ENCODE results near the gene CHEK2. TPM values are rescaled to one million over a fixed set of nuclear protein-coding genes. Genes with fewer than 3 reads are reported as not detected.

CHEK2 gene
- total RNA-seq, 4 donors from 2014 or later = 2.6 to 14.4 (median 5.8) TPM

DNA sequence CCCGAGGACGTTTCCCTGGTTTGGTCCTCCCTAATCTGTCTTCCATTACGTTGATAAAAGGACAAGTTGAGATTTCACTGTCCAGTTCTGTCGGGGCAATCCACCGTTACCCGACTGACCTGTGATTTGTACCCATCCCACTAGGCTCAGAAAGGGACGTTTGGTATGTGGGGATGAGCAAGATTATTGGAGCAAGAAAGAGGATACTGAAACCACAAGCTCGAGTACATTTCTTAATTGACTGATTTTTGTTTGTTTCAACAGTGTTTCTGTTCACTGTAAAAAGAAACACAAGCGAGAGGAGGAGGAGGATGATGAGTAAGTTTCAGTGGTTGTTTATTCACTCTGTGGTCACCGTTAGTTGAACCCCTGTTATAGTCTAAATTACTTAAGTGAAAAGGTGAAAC lies 31.8 kb upstream of the CHEK2 start:
- TF ChIP-seq, protein P1, sequence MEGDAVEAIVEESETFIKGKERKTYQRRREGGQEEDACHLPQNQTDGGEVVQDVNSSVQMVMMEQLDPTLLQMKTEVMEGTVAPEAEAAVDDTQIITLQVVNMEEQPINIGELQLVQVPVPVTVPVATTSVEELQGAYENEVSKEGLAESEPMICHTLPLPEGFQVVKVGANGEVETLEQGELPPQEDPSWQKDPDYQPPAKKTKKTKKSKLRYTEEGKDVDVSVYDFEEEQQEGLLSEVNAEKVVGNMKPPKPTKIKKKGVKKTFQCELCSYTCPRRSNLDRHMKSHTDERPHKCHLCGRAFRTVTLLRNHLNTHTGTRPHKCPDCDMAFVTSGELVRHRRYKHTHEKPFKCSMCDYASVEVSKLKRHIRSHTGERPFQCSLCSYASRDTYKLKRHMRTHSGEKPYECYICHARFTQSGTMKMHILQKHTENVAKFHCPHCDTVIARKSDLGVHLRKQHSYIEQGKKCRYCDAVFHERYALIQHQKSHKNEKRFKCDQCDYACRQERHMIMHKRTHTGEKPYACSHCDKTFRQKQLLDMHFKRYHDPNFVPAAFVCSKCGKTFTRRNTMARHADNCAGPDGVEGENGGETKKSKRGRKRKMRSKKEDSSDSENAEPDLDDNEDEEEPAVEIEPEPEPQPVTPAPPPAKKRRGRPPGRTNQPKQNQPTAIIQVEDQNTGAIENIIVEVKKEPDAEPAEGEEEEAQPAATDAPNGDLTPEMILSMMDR (IDR thresholded peaks at IDR 0.05; ENCODE audit: low read depth) = no peak

DNA sequence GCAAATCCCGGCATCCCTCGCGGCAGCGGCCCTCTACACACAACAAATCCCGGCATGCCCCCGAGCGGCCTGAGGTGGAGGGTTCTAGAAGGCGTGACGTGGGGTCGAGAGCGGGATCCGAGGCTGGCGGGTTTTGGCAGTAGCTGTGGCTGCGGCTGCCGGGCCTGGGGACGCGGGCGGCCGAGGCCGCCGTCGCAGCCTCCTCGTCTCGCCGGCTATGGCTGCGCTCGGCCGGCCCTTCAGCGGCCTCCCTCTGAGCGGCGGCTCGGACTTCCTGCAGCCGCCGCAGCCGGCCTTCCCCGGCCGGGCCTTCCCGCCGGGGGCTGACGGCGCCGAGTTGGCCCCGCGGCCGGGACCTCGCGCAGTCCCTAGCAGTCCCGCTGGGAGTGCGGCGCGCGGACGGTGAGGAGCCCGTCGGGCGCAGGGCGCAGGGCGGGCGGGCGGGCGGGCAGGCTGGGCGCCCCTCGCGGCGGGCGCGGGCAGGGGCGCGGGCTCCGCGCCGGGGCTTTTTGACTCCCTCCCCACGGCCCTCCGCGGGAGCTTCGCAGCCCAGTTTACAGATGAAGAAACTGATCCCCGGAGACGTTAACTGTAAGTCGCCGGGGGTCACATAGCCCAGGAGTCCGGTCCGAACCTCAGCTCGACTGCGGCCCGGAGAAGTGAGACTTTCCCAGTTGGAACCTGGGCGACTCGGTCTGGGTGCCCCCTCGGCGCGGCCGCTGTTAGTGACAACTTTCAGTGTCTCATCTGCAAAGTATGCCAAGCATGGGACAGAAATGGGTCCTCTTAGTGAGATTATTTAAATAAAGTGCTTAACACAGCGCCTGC lies 31.2 kb upstream of the CHEK2 start, which contains the start of gene CCDC117:
Gene CCDC117 (plus strand): TSS at position 63 of the 828 bp plus-strand sequence. CDS start 155 bp downstream, at position 218.
- TF ChIP-seq, protein P1 (IDR thresholded peaks at IDR 0.05; ENCODE audit: low read depth) = no peak

DNA sequence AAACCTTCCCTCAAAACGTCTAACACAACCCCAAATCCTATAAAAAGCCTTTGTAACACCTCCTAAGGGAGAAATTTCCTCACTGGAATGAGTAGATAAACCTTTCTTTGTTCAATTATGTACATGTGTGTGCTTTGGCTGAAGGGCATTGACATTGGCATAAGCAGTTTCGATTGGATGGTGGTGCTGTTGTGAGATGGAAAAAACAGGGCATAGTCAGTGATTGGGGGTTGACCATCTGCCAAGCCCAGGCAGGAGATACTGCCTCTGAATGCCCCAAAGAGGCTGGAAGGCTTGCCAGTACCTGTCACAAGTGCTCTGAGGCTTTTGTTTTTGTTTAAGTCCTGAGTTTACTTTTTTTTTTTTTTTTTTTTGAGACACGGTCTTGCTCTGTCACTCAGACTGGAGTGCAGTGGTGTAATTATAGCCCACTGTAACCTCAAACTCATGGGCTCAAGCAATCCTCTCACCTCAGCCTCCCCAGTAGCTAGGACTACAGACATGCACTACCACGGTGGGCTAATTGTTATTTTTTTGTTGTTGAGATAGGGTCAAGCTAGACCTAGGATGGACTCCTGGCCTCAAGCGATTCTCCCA lies 29.7 kb upstream of the CHEK2 start:
- TF ChIP-seq, protein P1 (IDR thresholded peaks at IDR 0.05; ENCODE audit: low read depth) = no peak

DNA sequence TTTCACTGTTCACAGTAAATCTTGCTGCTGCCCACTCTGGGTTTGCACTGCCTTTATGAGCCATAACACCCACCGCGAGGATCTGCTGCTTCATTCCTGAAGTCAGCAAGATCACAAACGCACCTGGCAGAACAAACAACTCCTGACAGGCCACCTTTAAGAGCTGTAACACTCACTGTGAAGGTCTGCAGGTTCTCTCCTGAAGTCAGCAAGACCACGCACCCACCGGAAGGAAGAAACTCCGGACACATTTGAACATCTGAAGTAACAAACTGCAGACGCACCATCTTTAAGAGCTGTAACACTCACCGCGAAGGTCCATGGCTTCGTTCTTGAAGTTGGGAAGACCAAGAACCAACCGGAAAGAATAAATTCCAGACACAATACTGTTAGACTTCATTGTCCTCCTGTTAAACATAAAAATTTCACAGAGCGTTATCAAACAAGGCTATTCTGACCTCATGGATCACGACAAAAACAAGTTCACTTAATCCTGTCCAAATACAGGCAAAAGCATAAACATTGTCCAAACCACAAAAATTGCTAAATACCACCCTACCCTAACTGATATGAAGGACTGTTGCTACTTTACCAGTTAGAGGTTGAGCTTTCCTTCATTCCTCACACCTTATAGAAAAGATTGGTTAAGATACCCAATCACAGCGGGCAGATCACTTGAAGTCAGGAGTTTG lies 27.9 kb upstream of the CHEK2 start:
- TF ChIP-seq, protein P1 (IDR thresholded peaks at IDR 0.05; ENCODE audit: low read depth) = no peak

DNA sequence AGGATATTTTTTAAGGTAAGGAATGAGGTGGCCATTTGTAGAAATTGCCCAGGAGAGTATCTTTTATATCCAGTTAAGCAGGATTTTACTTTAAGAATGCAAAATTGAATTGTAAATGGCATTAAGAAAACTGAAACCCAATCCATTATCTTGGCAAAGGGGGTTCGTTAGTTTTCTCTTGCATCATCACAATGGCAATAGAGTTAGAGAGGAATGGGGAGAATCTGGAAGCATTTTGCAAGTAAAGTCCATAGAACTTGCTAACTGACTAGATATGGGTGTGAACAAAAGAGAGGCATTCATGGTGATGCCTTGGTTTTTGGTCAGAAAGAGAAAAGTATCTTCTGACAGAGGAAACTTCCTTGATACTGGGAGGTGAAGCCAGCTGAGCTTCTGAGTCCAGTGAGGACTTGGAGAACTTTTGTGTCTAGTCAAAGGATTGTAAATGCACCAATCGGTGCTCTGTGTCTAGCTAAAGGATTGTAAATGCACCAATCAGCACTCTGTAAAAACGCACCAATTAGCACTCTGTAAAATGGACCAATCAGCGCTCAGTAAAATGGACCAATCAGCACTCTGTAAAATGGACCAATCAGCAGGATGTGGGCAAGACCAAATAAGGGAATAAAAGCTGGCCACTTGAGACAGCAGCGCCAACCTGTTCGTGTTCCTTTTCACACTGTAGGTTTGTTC lies 27.2 kb upstream of the CHEK2 start:
- TF ChIP-seq, protein P1 (IDR thresholded peaks at IDR 0.05; ENCODE audit: low read depth) = no peak

DNA sequence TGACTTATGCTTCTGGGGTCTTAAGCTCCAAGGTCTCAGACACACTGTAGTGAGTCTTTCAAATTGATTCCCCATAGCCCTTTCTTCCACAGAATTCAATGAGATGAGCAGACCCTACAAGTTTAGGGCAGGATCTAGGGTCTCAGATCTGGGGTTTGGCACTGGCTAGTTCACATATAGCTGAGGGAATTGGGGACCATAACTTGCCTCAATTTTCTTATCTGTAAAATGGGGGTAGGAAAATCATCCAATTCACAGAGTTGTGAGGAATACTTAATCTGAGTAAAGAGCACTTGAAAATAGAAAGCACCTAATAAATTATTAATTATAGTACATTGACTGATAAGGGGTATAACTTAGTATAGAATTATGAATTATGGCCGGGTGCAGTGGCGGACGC lies 25.0 kb upstream of the CHEK2 start:
- TF ChIP-seq, protein P1 (IDR thresholded peaks at IDR 0.05; ENCODE audit: low read depth) = no peak
